IMR-90 (cell line): ENCODE data around the gene EPN2. TPM values are rescaled to one million over a fixed set of nuclear protein-coding genes. Genes with fewer than 3 reads are reported as not detected.

Experiments
- ATAC-seq: fragments of 200-7000 bp; cut with Tn5 transposase; 2 replicates; pipeline ENCODE4 v1.9.1; 2020; ENCODE audit warnings: low read depth, mild to moderate bottlenecking, moderate library complexity
- BruUV-seq: library from RNA; stranded (reverse); fragments of 400-500 nt; replicated peaks from 2 replicates; lab custom pipeline; 2021; lab: Mats Ljungman, UMichigan
- CTCF ChIA-PET: fragments of 300-600 bp; formaldehyde crosslinking; extraction: SDS; loops from one replicate; lab custom pipeline; 2021; ENCODE audit warnings: antibody characterized with exemption; lab: Yijun Ruan, JAX
- POLR2A ChIA-PET: fragments of 300-600 bp; sonication (Branson Sonifier 250); formaldehyde crosslinking; loops from one replicate; lab custom pipeline; 2022; ENCODE audit warnings: antibody characterized with exemption; ENCODE audit not compliant: unreplicated experiment; lab: Charles Lee
- DNase-seq: peaks from one replicate; pipeline ENCODE4 v3.0.0; 2013
- H2AFZ ChIP-seq: replicated peaks from 2 replicates; pipeline ENCODE3; 2013; ENCODE audit warnings: low read length, mild to moderate bottlenecking; ENCODE audit not compliant: poor library complexity
- H2AK5ac ChIP-seq: 2 replicates; pipeline ENCODE4 v1.6.1; 2013; ENCODE audit warnings: low read depth, low read length, inconsistent platforms
- H2AK9ac ChIP-seq: replicated peaks from 2 replicates; pipeline ENCODE3; 2013; ENCODE audit warnings: mild to moderate bottlenecking, low read depth, low read length, moderate library complexity; ENCODE audit not compliant: poor library complexity
- H2BK120ac ChIP-seq: 2 replicates; pipeline ENCODE4 v1.6.1; 2013; ENCODE audit warnings: low read depth, low read length, inconsistent platforms
- H2BK15ac ChIP-seq: 3 replicates; pipeline ENCODE4 v1.6.1; 2013; ENCODE audit warnings: low read depth, low read length, inconsistent platforms
- H2BK20ac ChIP-seq: 2 replicates; pipeline ENCODE4 v1.6.1; 2013; ENCODE audit warnings: low read depth, mild to moderate bottlenecking, inconsistent platforms, low read length, moderate library complexity
- H2BK5ac ChIP-seq: 2 replicates; pipeline ENCODE4 v1.6.1; 2013; ENCODE audit warnings: mild to moderate bottlenecking, low read depth, low read length, inconsistent platforms; ENCODE audit not compliant: poor library complexity, severe bottlenecking
- H3K14ac ChIP-seq: replicated peaks from 2 replicates; pipeline ENCODE4 v1.6.1; 2013; ENCODE audit warnings: low read depth, low read length, inconsistent platforms
- H3K18ac ChIP-seq: 2 replicates; pipeline ENCODE4 v1.6.1; 2013; ENCODE audit warnings: low read depth, low read length, control low read depth
- H3K23ac ChIP-seq: 2 replicates; pipeline ENCODE4 v1.6.1; 2013; ENCODE audit warnings: low read depth, low read length, inconsistent platforms
- H3K27ac ChIP-seq: 2 replicates; pipeline ENCODE4 v1.5.1; 2013; ENCODE audit warnings: mild to moderate bottlenecking, control low read depth, low read length; ENCODE audit not compliant: insufficient read depth
- H3K27me3 ChIP-seq: 2 replicates; pipeline ENCODE4 v1.6.1; 2013; ENCODE audit warnings: low read length; ENCODE audit not compliant: control insufficient read depth, insufficient read depth
- H3K36me3 ChIP-seq: 2 replicates; pipeline ENCODE4 v1.6.1; 2013; ENCODE audit warnings: low read length, mixed read lengths; ENCODE audit not compliant: control insufficient read depth, insufficient read depth
- H3K4ac ChIP-seq: 2 replicates; pipeline ENCODE4 v1.6.1; 2013; ENCODE audit warnings: low read depth, low read length, inconsistent platforms
- H3K4me1 ChIP-seq: 2 replicates; pipeline ENCODE4 v1.6.1; 2013; ENCODE audit warnings: low read length, mixed read lengths; ENCODE audit not compliant: control insufficient read depth, insufficient read depth
- H3K4me2 ChIP-seq: 2 replicates; pipeline ENCODE4 v1.6.1; 2013; ENCODE audit warnings: low read depth, mild to moderate bottlenecking, control low read depth, low read length, moderate library complexity
- H3K4me3 ChIP-seq: 2 replicates; pipeline ENCODE4 v1.5.1; 2013; ENCODE audit warnings: low read depth, mild to moderate bottlenecking, control low read depth, low read length, moderate library complexity; ENCODE audit not compliant: insufficient read depth
- H3K56ac ChIP-seq: 2 replicates; pipeline ENCODE4 v1.6.1; 2013; ENCODE audit warnings: low read length, inconsistent platforms; ENCODE audit not compliant: insufficient read depth; ENCODE audit errors: extremely low read depth
- H3K79me1 ChIP-seq, 2 experiments: 2 replicates each; pipeline ENCODE4 v1.6.1; 2013; ENCODE audit warnings: low read length in 2 of 2, inconsistent platforms in 1 of 2, low read depth in 1 of 2
- H3K9ac ChIP-seq: 2 replicates; pipeline ENCODE4 v1.6.1; 2013; ENCODE audit warnings: low read depth, low read length, control low read depth
- H3K9me1 ChIP-seq: 2 replicates; pipeline ENCODE4 v1.6.1; 2013; ENCODE audit warnings: low read length, inconsistent platforms; ENCODE audit not compliant: insufficient read depth
- H3K9me3 ChIP-seq: 2 replicates; pipeline ENCODE4 v1.6.1; 2013; ENCODE audit warnings: low read length; ENCODE audit not compliant: control insufficient read depth, insufficient read depth
- H4K20me1 ChIP-seq: 2 replicates; pipeline ENCODE4 v1.6.1; 2013; ENCODE audit warnings: low read length, inconsistent platforms; ENCODE audit not compliant: insufficient read depth
- H4K5ac ChIP-seq: 2 replicates; pipeline ENCODE4 v1.6.1; 2013; ENCODE audit warnings: mild to moderate bottlenecking, low read depth, low read length, control low read depth
- H4K8ac ChIP-seq, 2 experiments: 2 replicates each; pipeline ENCODE4 v1.6.1; 2013; ENCODE audit warnings: low read depth in 2 of 2, low read length in 2 of 2, control low read depth in 1 of 2, inconsistent platforms in 1 of 2
- H4K91ac ChIP-seq: 2 replicates; pipeline ENCODE4 v1.6.1; 2013; ENCODE audit warnings: low read depth, low read length, inconsistent platforms; ENCODE audit not compliant: insufficient read depth
- BHLHE40 ChIP-seq: fragments of 150-350 bp; IDR thresholded peaks from 2 replicates; pipeline ENCODE4 v1.6.1; 2016; ENCODE audit warnings: mild to moderate bottlenecking, low read depth, low read length
- CEBPB ChIP-seq: IDR thresholded peaks from 2 replicates; pipeline ENCODE4 v1.6.1; 2012; ENCODE audit warnings: low read depth, low read length, improper control_type of control experiment
- CHD1 ChIP-seq: IDR thresholded peaks from 2 replicates; pipeline ENCODE4 v1.6.1; 2012; ENCODE audit warnings: low read depth, low read length, improper control_type of control experiment
- FOS ChIP-seq: fragments of 150-350 bp; IDR thresholded peaks from 2 replicates; pipeline ENCODE4 v1.6.1; 2016; ENCODE audit warnings: low read depth, low read length
- MAZ ChIP-seq: IDR thresholded peaks from 2 replicates; pipeline ENCODE4 v1.6.1; 2012; ENCODE audit warnings: low read depth, mild to moderate bottlenecking, low read length, improper control_type of control experiment, moderate library complexity, borderline replicate concordance
- MXI1 ChIP-seq: IDR thresholded peaks from 2 replicates; pipeline ENCODE4 v1.6.1; 2012; ENCODE audit warnings: low read depth, mild to moderate bottlenecking, low read length, moderate library complexity, borderline replicate concordance
- NFE2L2 ChIP-seq: fragments of 150-350 bp; IDR thresholded peaks from 2 replicates; pipeline ENCODE4 v1.6.1; 2016; ENCODE audit warnings: low read depth, mild to moderate bottlenecking, low read length
- POLR2A ChIP-seq: IDR thresholded peaks from 2 replicates; pipeline ENCODE4 v1.6.1; 2012; ENCODE audit warnings: mild to moderate bottlenecking, low read depth, low read length
- RAD21 ChIP-seq: IDR thresholded peaks from 2 replicates; pipeline ENCODE4 v1.6.1; 2012; ENCODE audit warnings: low read length, improper control_type of control experiment
- RCOR1 ChIP-seq: IDR thresholded peaks from 2 replicates; pipeline ENCODE4 v1.6.1; 2012; ENCODE audit warnings: mild to moderate bottlenecking, low read length, improper control_type of control experiment; ENCODE audit not compliant: insufficient replicate concordance
- RFX5 ChIP-seq: IDR thresholded peaks from 2 replicates; pipeline ENCODE4 v1.8.0; 2012; ENCODE audit warnings: low read depth, mild to moderate bottlenecking, low read length, moderate library complexity
- SMC3 ChIP-seq: fragments of 150-350 bp; IDR thresholded peaks from 2 replicates; pipeline ENCODE4 v1.6.1; 2016; ENCODE audit warnings: low read depth, mild to moderate bottlenecking, antibody characterized with exemption, low read length, moderate library complexity
- WGBS, 2 experiments: methylation state at CpG; one replicate each; pipeline versions ENCODE4 v1.1.5 to v1.1.7; 2013; ENCODE audit warnings: missing lambda C conversion rate in 2 of 2; ENCODE audit not compliant: insufficient read length in 1 of 2; ENCODE audit errors: extremely low coverage in 2 of 2; 5-methylcytosine and 5-hydroxymethylcytosine counted together
- dilution Hi-C: fragments of 300-500 bp; cut with HindIII; formaldehyde crosslinking; loops from one replicate; pipeline ENCODE4 v1.14.3; 2018; ENCODE audit warnings: low sequenced_read_pairs; ENCODE audit not compliant: unreplicated experiment
- in situ Hi-C: fragments of 300-500 bp; cut with MboI; formaldehyde crosslinking; loops from 3 replicates; pipeline ENCODE4 v1.14.3; 2019; ENCODE audit warnings: low sequenced_read_pairs, inconsistent platforms, mixed read lengths
- intact Hi-C: fragments of 100-400 bp; cut with micrococcal nuclease; formaldehyde crosslinking; loops from 2 replicates; pipeline ENCODE4 v1.10.0; 2022
- polyA plus RNA-seq, 3 experiments: library from polyadenylated mRNA; depleted of rRNA; stranded (reverse); fragments of >200 nt; gene quantifications; 2 replicates each; pipeline ENCODE4 v1.2.3, GENCODE V29; 2012; ENCODE audit warnings: low replicate concordance in 1 of 3
- total RNA-seq: library from RNA; depleted of rRNA; stranded (reverse); fragments of >200 nt; gene quantifications from 2 replicates; pipeline ENCODE4 v1.2.3, GENCODE V29; 2012
- TF ChIP-seq, protein P1 (sequence below): fragments of 150-350 bp; IDR thresholded peaks from 2 replicates; pipeline ENCODE4 v1.6.1; 2017; ENCODE audit warnings: mild to moderate bottlenecking, antibody characterized with exemption, low read length, low read depth
- TF ChIP-seq, protein P2 (sequence below): conservative IDR thresholded peaks from 2 replicates; pipeline ENCODE4 v1.5.1; 2012; ENCODE audit warnings: mild to moderate bottlenecking, low read depth, low read length, improper control_type of control experiment
- TF ChIP-seq, protein P3 (sequence below): fragments of 150-350 bp; IDR thresholded peaks from 2 replicates; pipeline ENCODE4 v1.6.1; 2016; ENCODE audit warnings: low read depth, mild to moderate bottlenecking, low read length, moderate library complexity, borderline replicate concordance

Gene EPN2
- total and polyA plus RNA-seq, 2 of the 4 experiments (the other 2 are of a cell fraction): 14.9 to 25.3 TPM

DNA sequence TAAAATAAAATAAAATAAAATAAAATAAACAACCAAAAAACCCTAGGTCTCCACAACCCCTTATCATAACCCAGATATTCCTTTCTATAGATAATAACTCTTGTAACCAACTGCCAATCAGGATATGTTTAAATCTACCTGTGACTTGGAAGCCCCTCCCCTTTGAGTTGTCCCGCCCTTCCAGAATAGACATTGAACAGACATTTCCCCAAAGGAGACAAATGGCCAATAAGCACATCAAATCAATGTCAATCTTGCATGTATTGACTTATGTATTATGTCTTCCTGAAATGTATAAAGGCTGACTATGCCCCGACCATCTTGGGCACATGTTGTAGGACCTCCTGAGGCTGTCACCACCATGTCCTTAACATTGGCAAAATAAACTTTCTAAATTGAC is 139.6 kb downstream of the EPN2 start:
- H3K9ac ChIP-seq: peak overlapping the region; percentile 82; the same call in 1 of the 2 replicates
- in situ Hi-C loops (no loop called here), dilution Hi-C loops (no loop called here), intact Hi-C loops (loop anchor here (5.0 kb wide), 1 partner anchor 385 kb away; no protein-coding TSS in a partner anchor)
- TF ChIP-seq POLR2A (no peak), NFE2L2 (no peak), CEBPB (no peak), RAD21 (no peak), RFX5 (no peak), FOS (no peak), BHLHE40 (no peak), SMC3 (no peak), RCOR1 (no peak), CHD1 (no peak), MXI1 (no peak), MAZ (no peak)
- TF ChIP-seq, protein P1, sequence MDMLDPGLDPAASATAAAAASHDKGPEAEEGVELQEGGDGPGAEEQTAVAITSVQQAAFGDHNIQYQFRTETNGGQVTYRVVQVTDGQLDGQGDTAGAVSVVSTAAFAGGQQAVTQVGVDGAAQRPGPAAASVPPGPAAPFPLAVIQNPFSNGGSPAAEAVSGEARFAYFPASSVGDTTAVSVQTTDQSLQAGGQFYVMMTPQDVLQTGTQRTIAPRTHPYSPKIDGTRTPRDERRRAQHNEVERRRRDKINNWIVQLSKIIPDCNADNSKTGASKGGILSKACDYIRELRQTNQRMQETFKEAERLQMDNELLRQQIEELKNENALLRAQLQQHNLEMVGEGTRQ: no peak
- TF ChIP-seq, protein P2, sequence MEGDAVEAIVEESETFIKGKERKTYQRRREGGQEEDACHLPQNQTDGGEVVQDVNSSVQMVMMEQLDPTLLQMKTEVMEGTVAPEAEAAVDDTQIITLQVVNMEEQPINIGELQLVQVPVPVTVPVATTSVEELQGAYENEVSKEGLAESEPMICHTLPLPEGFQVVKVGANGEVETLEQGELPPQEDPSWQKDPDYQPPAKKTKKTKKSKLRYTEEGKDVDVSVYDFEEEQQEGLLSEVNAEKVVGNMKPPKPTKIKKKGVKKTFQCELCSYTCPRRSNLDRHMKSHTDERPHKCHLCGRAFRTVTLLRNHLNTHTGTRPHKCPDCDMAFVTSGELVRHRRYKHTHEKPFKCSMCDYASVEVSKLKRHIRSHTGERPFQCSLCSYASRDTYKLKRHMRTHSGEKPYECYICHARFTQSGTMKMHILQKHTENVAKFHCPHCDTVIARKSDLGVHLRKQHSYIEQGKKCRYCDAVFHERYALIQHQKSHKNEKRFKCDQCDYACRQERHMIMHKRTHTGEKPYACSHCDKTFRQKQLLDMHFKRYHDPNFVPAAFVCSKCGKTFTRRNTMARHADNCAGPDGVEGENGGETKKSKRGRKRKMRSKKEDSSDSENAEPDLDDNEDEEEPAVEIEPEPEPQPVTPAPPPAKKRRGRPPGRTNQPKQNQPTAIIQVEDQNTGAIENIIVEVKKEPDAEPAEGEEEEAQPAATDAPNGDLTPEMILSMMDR: no peak
- TF ChIP-seq, protein P3, sequence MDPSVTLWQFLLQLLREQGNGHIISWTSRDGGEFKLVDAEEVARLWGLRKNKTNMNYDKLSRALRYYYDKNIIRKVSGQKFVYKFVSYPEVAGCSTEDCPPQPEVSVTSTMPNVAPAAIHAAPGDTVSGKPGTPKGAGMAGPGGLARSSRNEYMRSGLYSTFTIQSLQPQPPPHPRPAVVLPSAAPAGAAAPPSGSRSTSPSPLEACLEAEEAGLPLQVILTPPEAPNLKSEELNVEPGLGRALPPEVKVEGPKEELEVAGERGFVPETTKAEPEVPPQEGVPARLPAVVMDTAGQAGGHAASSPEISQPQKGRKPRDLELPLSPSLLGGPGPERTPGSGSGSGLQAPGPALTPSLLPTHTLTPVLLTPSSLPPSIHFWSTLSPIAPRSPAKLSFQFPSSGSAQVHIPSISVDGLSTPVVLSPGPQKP: no peak
- peak overlapping the region; percentile 66; the same call in 1 of the 2 replicates for H3K4me3 ChIP-seq
- BruUV-seq: no TSS peak
- H3K27me3 ChIP-seq: no peaks in the 10 kb centered on the region
- no peak for ATAC-seq
- WGBS, 2 experiments: no CpG with 5 or more reads among the region's 2 CpGs
- H3K4ac ChIP-seq: peak overlapping the region; percentile 9; the same call in 1 of the 2 replicates
- peak overlapping the region; percentile 1; the same call in 1 of the 2 replicates for H2BK20ac ChIP-seq
- no peak overlapping the region for H4K91ac ChIP-seq
- peak overlapping the region; percentile 70 for H2AK9ac ChIP-seq
- H2BK15ac ChIP-seq: no peak overlapping the region
- H3K36me3 ChIP-seq: peaks cover 24% of the 10 kb centered on the region
- peak overlapping the region; percentile 24 for H2AFZ ChIP-seq
- ChIA-PET CTCF (no interaction called here), POLR2A (interaction anchor here (1.3 to 1.5 kb wide), 2 partner anchors 10 to 12 kb away, joined by 5 to 12 read pairs; partner anchors contain the start of gene MFAP4)
- H4K8ac ChIP-seq: peak overlapping the region; percentile 68 to 69; a peak in 2 of 4 replicates
- H2BK5ac ChIP-seq: peak overlapping the region; percentile 92
- peak overlapping the region; percentile 54; the same call in 1 of the 2 replicates for H2AK5ac ChIP-seq
- no peak overlapping the region; the same call in 1 of the 2 replicates for H3K23ac ChIP-seq
- H3K4me2 ChIP-seq: peak overlapping the region; percentile 58
- H3K56ac ChIP-seq: 0 out of 2 replicates have a peak overlapping the region, but pooled peaks have one; percentile 35
- no peak overlapping the region for H2BK120ac ChIP-seq
- H3K9me1 ChIP-seq: peaks cover 16% of the 10 kb centered on the region
- H3K4me1 ChIP-seq: peaks cover 9% of the 10 kb centered on the region; the same call in 1 of the 2 replicates
- H3K79me1 ChIP-seq: peaks cover 27 to 43% of the 10 kb centered on the region in 2 experiments
- 0 out of 2 replicates have a peak overlapping the region, but pooled peaks have one; percentile 21 for H4K5ac ChIP-seq
- H4K20me1 ChIP-seq: peaks cover 16% of the 10 kb centered on the region
- H3K27ac ChIP-seq: no peak overlapping the region
- no peak overlapping the region for H3K18ac ChIP-seq
- H3K14ac ChIP-seq: peak overlapping the region; percentile 77
- H3K9me3 ChIP-seq: no peaks in the 10 kb centered on the region
- DNase-seq: no peak
